Glutamatergic neuron (in vitro differentiated cells): Measurements from ENCODE around the gene ZBTB47. TPM values are rescaled to one million over a fixed set of nuclear protein-coding genes. Genes with fewer than 3 reads are reported as not detected.

Experiments
- DNase-seq: peaks from one replicate; pipeline ENCODE4 v3.0.0; 2022
- H3K27ac Mint-ChIP-seq: one replicate; pipeline ENCODE4 v1.8.0; 2020; ENCODE audit warnings: mild to moderate bottlenecking, mixed read lengths, inconsistent platforms; ENCODE audit not compliant: unreplicated experiment
- H3K27me3 Mint-ChIP-seq: one replicate; pipeline ENCODE4 v1.8.0; 2020; ENCODE audit warnings: mild to moderate bottlenecking, moderate library complexity, mixed read lengths, inconsistent platforms; ENCODE audit not compliant: unreplicated experiment
- H3K36me3 Mint-ChIP-seq: one replicate; pipeline ENCODE4 v1.8.0; 2020; ENCODE audit warnings: mild to moderate bottlenecking, mixed read lengths, inconsistent platforms; ENCODE audit not compliant: unreplicated experiment
- H3K4me1 Mint-ChIP-seq: one replicate; pipeline ENCODE4 v1.8.0; 2020; ENCODE audit warnings: mild to moderate bottlenecking, low read depth, mixed read lengths, inconsistent platforms; ENCODE audit not compliant: unreplicated experiment
- H3K4me3 Mint-ChIP-seq: one replicate; pipeline ENCODE4 v1.8.0; 2020; ENCODE audit warnings: mild to moderate bottlenecking, mixed read lengths, inconsistent platforms; ENCODE audit not compliant: unreplicated experiment
- H3K9me3 Mint-ChIP-seq: one replicate; pipeline ENCODE4 v1.8.0; 2020; ENCODE audit warnings: mild to moderate bottlenecking, moderate library complexity, mixed read lengths, inconsistent platforms; ENCODE audit not compliant: unreplicated experiment
- CTCF ChIP-seq: fragments of 200-600 bp; sonication (generic); IDR thresholded peaks from one replicate; pipeline ENCODE4 v1.5.0; 2021; ENCODE audit not compliant: partially characterized antibody, unreplicated experiment
- total RNA-seq: library from RNA; stranded (reverse); fragmentation: NEBNext Ultra II Directional; extraction: Animal tissue kit (Norgen Biotek cat#: 25700); gene quantifications from one replicate; pipeline ENCODE4 v1.2.1, GENCODE V29; 2021; ENCODE audit not compliant: unreplicated experiment

ZBTB47 gene
- total RNA-seq, 1 donor from 2014 or later = 9.7 TPM

GRCh38 chr3:42685363-42685881, 31.9 kb downstream of the ZBTB47 start, which contains the start of gene KLHL40:
Gene KLHL40, plus strand, starts transcription at chr3:42685537. Its CDS starts 82 bp downstream, at chr3:42685619.
- H3K27me3 Mint-ChIP-seq = peaks cover 9% of the 10 kb centered on the region
- DNase-seq = no peak
- no peaks in the 10 kb centered on the region for H3K36me3 Mint-ChIP-seq
- H3K27ac Mint-ChIP-seq = no peak within 1 kb of the TSS
- no peak for TF ChIP-seq CTCF
- peaks cover 21% of the 10 kb centered on the region for H3K4me1 Mint-ChIP-seq
- peaks cover 17% of the 10 kb centered on the region for H3K9me3 Mint-ChIP-seq
- no peak within 1 kb of the TSS for H3K4me3 Mint-ChIP-seq

GRCh38 chr3:42685891-42686820, 32.7 kb downstream of the ZBTB47 start:
- Mint-ChIP-seq H3K27ac (no peak overlapping the region), H3K4me1 (peaks cover 29% of the 10 kb centered on the region), H3K27me3 (peaks cover 10% of the 10 kb centered on the region), H3K36me3 (no peaks in the 10 kb centered on the region), H3K4me3 (no peak overlapping the region), H3K9me3 (peaks cover 18% of the 10 kb centered on the region)
- TF ChIP-seq CTCF = no peak
- DNase-seq = no peak

- Mint-ChIP-seq H3K36me3 (no peaks in the 10 kb centered on the region), H3K4me1 (peaks cover 34% of the 10 kb centered on the region), H3K27ac (no peak overlapping the region), H3K4me3 (no peak overlapping the region), H3K9me3 (peaks cover 16% of the 10 kb centered on the region), H3K27me3 (peaks cover 10% of the 10 kb centered on the region)
- DNase-seq = no peak
- no peak for TF ChIP-seq CTCF
These were observed 33.5 kb downstream of the ZBTB47 start for GRCh38 chr3:42686832-42687650.

GRCh38 chr3:42688016-42688415, 34.5 kb downstream of the ZBTB47 start:
- peaks cover 16% of the 10 kb centered on the region for H3K9me3 Mint-ChIP-seq
- peaks cover 10% of the 10 kb centered on the region for H3K27me3 Mint-ChIP-seq
- no peak for TF ChIP-seq CTCF
- no peak for DNase-seq
- H3K4me3 Mint-ChIP-seq = no peak overlapping the region
- H3K27ac Mint-ChIP-seq = no peak overlapping the region
- H3K36me3 Mint-ChIP-seq = no peaks in the 10 kb centered on the region
- peaks cover 34% of the 10 kb centered on the region for H3K4me1 Mint-ChIP-seq
